Hepatocyte (in vitro differentiated cells): ENCODE measurements around the gene AKR1C1.

Experiments
- CTCF ChIP-seq: fragments of 200-600 bp; sonication (generic); IDR thresholded peaks from 2 replicates; pipeline ENCODE4 v1.5.1; 2016; ENCODE audit warnings: antibody characterized with exemption, mild to moderate bottlenecking; ENCODE audit not compliant: poor library complexity
- EZH2phosphoT487 ChIP-seq: fragments of 200-600 bp; sonication (generic); IDR thresholded peaks from one replicate; pipeline ENCODE4 v1.6.1; 2018; ENCODE audit warnings: antibody characterized with exemption, mild to moderate bottlenecking, low read depth, moderate library complexity; ENCODE audit not compliant: unreplicated experiment, severe bottlenecking

- TF ChIP-seq CTCF (no peak), EZH2phosphoT487 (no peak)
Measured at GRCh38 chr10:5014936-5015335, 51.7 kb downstream of the AKR1C1 start.
